Measurements from ENCODE around the gene EIF4E2. TPM values are rescaled to one million over a fixed set of nuclear protein-coding genes. Genes with fewer than 3 reads are reported as not detected.

EIF4E2 gene
- total and polyA plus RNA-seq, 8 donors: 2.3 to 79.3 (median 41.0) TPM

- intact Hi-C loops (cut with DNase I; ENCODE audit: low total_unique reads): no loop called here
- H3K9me3 ChIP-seq: no peaks in the 10 kb centered on the region
- no peak overlapping the region for H3K4me3 ChIP-seq
- TF ChIP-seq POLR2A (IDR thresholded peaks at IDR 0.05) (no peak), POLR2AphosphoS5 (IDR thresholded peaks at IDR 0.05) (no peak), EP300 (IDR thresholded peaks at IDR 0.05) (no peak)
- TF ChIP-seq, protein P1, sequence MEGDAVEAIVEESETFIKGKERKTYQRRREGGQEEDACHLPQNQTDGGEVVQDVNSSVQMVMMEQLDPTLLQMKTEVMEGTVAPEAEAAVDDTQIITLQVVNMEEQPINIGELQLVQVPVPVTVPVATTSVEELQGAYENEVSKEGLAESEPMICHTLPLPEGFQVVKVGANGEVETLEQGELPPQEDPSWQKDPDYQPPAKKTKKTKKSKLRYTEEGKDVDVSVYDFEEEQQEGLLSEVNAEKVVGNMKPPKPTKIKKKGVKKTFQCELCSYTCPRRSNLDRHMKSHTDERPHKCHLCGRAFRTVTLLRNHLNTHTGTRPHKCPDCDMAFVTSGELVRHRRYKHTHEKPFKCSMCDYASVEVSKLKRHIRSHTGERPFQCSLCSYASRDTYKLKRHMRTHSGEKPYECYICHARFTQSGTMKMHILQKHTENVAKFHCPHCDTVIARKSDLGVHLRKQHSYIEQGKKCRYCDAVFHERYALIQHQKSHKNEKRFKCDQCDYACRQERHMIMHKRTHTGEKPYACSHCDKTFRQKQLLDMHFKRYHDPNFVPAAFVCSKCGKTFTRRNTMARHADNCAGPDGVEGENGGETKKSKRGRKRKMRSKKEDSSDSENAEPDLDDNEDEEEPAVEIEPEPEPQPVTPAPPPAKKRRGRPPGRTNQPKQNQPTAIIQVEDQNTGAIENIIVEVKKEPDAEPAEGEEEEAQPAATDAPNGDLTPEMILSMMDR (IDR thresholded peaks at IDR 0.05): no peak
- peaks cover 0 to 39% (median 0%) of the 10 kb centered on the region in 3 donors for H3K27me3 ChIP-seq
- H3K36me3 ChIP-seq: no peaks in the 10 kb centered on the region
- no peaks in the 10 kb centered on the region for H3K4me1 ChIP-seq
- 65 to 95% (median 78%) methylated on average over 4 to 10 of the region's 10 CpGs for WGBS, 5 donors
- peak in 1 of 2 donors; percentile 74 for DNase-seq
- H3K27ac ChIP-seq: no peak overlapping the region
These were observed 37.9 kb upstream of the EIF4E2 start for GRCh38 chr2:232512602-232513001.

- 69 to 79% (median 72%) methylated on average over 5 of the region's 5 CpGs for WGBS, 5 donors
- Histone ChIP-seq H3K27ac (no peak overlapping the region), H3K27me3 (peaks cover 0 to 39% (median 0%) of the 10 kb centered on the region in 3 donors), H3K9me3 (no peaks in the 10 kb centered on the region), H3K4me3 (no peak overlapping the region), H3K36me3 (no peaks in the 10 kb centered on the region), H3K4me1 (no peaks in the 10 kb centered on the region)
- no peak for DNase-seq
- intact Hi-C loops (cut with DNase I; ENCODE audit: low total_unique reads): no loop called here
- TF ChIP-seq POLR2AphosphoS5 (IDR thresholded peaks at IDR 0.05): no peak
- TF ChIP-seq, protein P1 (IDR thresholded peaks at IDR 0.05): no peak
- no peak for TF ChIP-seq POLR2A (IDR thresholded peaks at IDR 0.05)
- no peak for TF ChIP-seq EP300 (IDR thresholded peaks at IDR 0.05)
These were observed 37.1 kb upstream of the EIF4E2 start for GRCh38 chr2:232513353-232513752.

- TF ChIP-seq POLR2A (IDR thresholded peaks at IDR 0.05): no peak
- TF ChIP-seq, protein P1 (IDR thresholded peaks at IDR 0.05): no peak
- TF ChIP-seq EP300 (IDR thresholded peaks at IDR 0.05): no peak
- TF ChIP-seq POLR2AphosphoS5 (IDR thresholded peaks at IDR 0.05): no peak
- Histone ChIP-seq H3K36me3 (no peaks in the 10 kb centered on the region), H3K4me1 (no peaks in the 10 kb centered on the region), H3K27ac (no peak overlapping the region), H3K4me3 (no peak overlapping the region), H3K9me3 (no peaks in the 10 kb centered on the region), H3K27me3 (peaks cover 0 to 59% (median 10%) of the 10 kb centered on the region in 3 donors)
- DNase-seq: no peak
- intact Hi-C loops (cut with DNase I; ENCODE audit: low total_unique reads): no loop called here
- WGBS, 5 donors: 89 to 94% (median 91%) methylated on average over 7 of the region's 7 CpGs
These were observed 34.9 kb upstream of the EIF4E2 start for GRCh38 chr2:232515639-232516038.

GRCh38 chr2:232516551-232516950 lies 33.9 kb upstream of the EIF4E2 start:
- TF ChIP-seq POLR2AphosphoS5 (IDR thresholded peaks at IDR 0.05) (no peak), EP300 (IDR thresholded peaks at IDR 0.05) (no peak), POLR2A (IDR thresholded peaks at IDR 0.05) (no peak)
- TF ChIP-seq, protein P1 (IDR thresholded peaks at IDR 0.05): no peak
- Histone ChIP-seq H3K4me3 (no peak overlapping the region), H3K4me1 (peaks cover 0 to under 1% (median under 1%) of the 10 kb centered on the region in 4 donors), H3K36me3 (no peaks in the 10 kb centered on the region), H3K9me3 (no peaks in the 10 kb centered on the region), H3K27me3 (peaks cover 0 to 62% (median 18%) of the 10 kb centered on the region in 3 donors), H3K27ac (no peak overlapping the region)
- 73 to 82% (median 75%) methylated on average over 3 of the region's 3 CpGs for WGBS, 5 donors
- no peak for DNase-seq
- intact Hi-C loops (cut with DNase I; ENCODE audit: low total_unique reads): no loop called here

All from stomach (tissue), 9 donors.